Chondrocyte (in vitro differentiated cells): Measurements from ENCODE around the gene GRIK1. TPM values are rescaled to one million over a fixed set of nuclear protein-coding genes. Genes with fewer than 3 reads are reported as not detected.

ENCODE experiments used
- DNase-seq: peaks from one replicate; pipeline ENCODE4 v3.0.0; 2021; ENCODE audit warnings: mixed read lengths, low spot score
- H3K27ac Mint-ChIP-seq: one replicate; pipeline ENCODE4 v1.8.0; 2021; ENCODE audit warnings: mild to moderate bottlenecking, moderate library complexity, mixed read lengths; ENCODE audit not compliant: unreplicated experiment
- H3K27me3 Mint-ChIP-seq: 2 replicates; pipeline ENCODE4 v1.8.0; 2021; ENCODE audit warnings: low read depth, mixed read lengths
- H3K36me3 Mint-ChIP-seq: 2 replicates; pipeline ENCODE4 v1.8.0; 2021; ENCODE audit warnings: low read depth, mixed read lengths
- H3K4me1 Mint-ChIP-seq: 2 replicates; pipeline ENCODE4 v1.8.0; 2021; ENCODE audit warnings: low read depth, mild to moderate bottlenecking, mixed read lengths
- H3K4me3 Mint-ChIP-seq: one replicate; pipeline ENCODE4 v1.8.0; 2021; ENCODE audit warnings: mild to moderate bottlenecking, moderate library complexity, mixed read lengths; ENCODE audit not compliant: unreplicated experiment
- H3K9me3 Mint-ChIP-seq: 2 replicates; pipeline ENCODE4 v1.8.0; 2021; ENCODE audit warnings: low read depth, mixed read lengths
- CTCF ChIP-seq: fragments of 200-600 bp; sonication (generic); IDR thresholded peaks from 2 replicates; pipeline ENCODE4 v1.5.0; 2021; ENCODE audit warnings: antibody characterized with exemption, mild to moderate bottlenecking, moderate library complexity
- total RNA-seq: library from RNA; stranded (reverse); gene quantifications from 3 replicates; pipeline ENCODE4 v1.2.1, GENCODE V29; 2021

The GRIK1 gene
- total RNA-seq, 1 donor from 2014 or later, result 1.2 TPM

GRCh38 chr21:29521872-29522271 lies 417.9 kb downstream of the GRIK1 start:
- Mint-ChIP-seq H3K4me1 (no peaks in the 10 kb centered on the region), H3K36me3 (no peaks in the 10 kb centered on the region)

GRCh38 chr21:29520171-29520570 lies 419.6 kb downstream of the GRIK1 start:
- no peak for DNase-seq

More at GRCh38 chr21:29521872-29522271, 417.9 kb downstream of the GRIK1 start:
- no peak for DNase-seq
- Mint-ChIP-seq H3K9me3 (peaks cover 2% of the 10 kb centered on the region), H3K4me3 (no peak overlapping the region), H3K27me3 (no peaks in the 10 kb centered on the region), H3K27ac (no peak overlapping the region)
- TF ChIP-seq CTCF, result no peak

GRCh38 chr21:29514652-29515247 lies 425.0 kb downstream of the GRIK1 start:
- Mint-ChIP-seq H3K4me3 (no peak overlapping the region), H3K4me1 (no peaks in the 10 kb centered on the region), H3K36me3 (peaks cover 15% of the 10 kb centered on the region), H3K27ac (no peak overlapping the region), H3K27me3 (no peaks in the 10 kb centered on the region), H3K9me3 (peaks cover 26% of the 10 kb centered on the region)
- no peak for TF ChIP-seq CTCF
- no peak for DNase-seq

More at GRCh38 chr21:29520171-29520570, 419.6 kb downstream of the GRIK1 start:
- no peak for TF ChIP-seq CTCF
- H3K4me3 Mint-ChIP-seq, result no peak overlapping the region
- H3K4me1 Mint-ChIP-seq, result no peaks in the 10 kb centered on the region
- H3K36me3 Mint-ChIP-seq, result peaks cover 3% of the 10 kb centered on the region
- no peaks in the 10 kb centered on the region for H3K27me3 Mint-ChIP-seq
- peaks cover 10% of the 10 kb centered on the region for H3K9me3 Mint-ChIP-seq
- H3K27ac Mint-ChIP-seq, result no peak overlapping the region

GRCh38 chr21:29513535-29513934 lies 426.3 kb downstream of the GRIK1 start:
- Mint-ChIP-seq H3K27me3 (no peaks in the 10 kb centered on the region), H3K36me3 (peaks cover 15% of the 10 kb centered on the region), H3K9me3 (peaks cover 26% of the 10 kb centered on the region), H3K4me1 (no peaks in the 10 kb centered on the region), H3K4me3 (no peak overlapping the region), H3K27ac (no peak overlapping the region)
- DNase-seq, result no peak
- no peak for TF ChIP-seq CTCF

- TF ChIP-seq CTCF, result no peak
- Mint-ChIP-seq H3K4me3 (no peak overlapping the region), H3K27ac (no peak overlapping the region), H3K36me3 (peaks cover 15% of the 10 kb centered on the region), H3K4me1 (no peaks in the 10 kb centered on the region), H3K27me3 (no peaks in the 10 kb centered on the region), H3K9me3 (peaks cover 26% of the 10 kb centered on the region)
- no peak for DNase-seq
These were observed 428.7 kb downstream of the GRIK1 start for GRCh38 chr21:29511096-29511495.
